ENCODE measurements around the gene CCDC15.
"Not testable (repeated sequence)": the region's sequence is repeated elsewhere in the genome, so short reads cannot be mapped to it uniquely, and the experiment has no call there.

Gene CCDC15

DNA sequence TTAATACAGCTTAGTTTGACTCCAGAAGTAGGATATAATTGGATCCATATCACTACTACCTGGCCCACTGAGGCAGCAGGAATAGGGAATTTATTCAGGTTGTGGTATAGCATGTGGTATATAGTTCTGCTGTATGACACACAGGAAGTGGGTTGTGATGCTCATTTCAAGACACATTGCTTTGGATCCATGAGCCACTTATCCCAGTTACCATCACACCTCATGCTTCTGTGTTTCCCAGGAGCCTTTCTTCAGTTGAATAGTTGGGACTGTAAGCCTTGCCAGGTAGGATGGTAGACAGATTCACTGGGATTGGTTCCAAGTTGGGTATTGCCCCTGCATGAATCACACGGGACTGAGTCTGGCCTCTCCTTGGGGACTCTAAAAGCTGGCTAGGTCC lies 99.2 kb downstream of the CCDC15 start:
- no peak overlapping the region for H3K9ac ChIP-seq (ENCODE audit: low read length)
- no peak overlapping the region for H3K4ac ChIP-seq (ENCODE audit: low read depth, low read length)
- no peaks in the 10 kb centered on the region for H3K79me2 ChIP-seq (ENCODE audit: control insufficient read depth, insufficient read depth, low read length)
- H3K23ac ChIP-seq (ENCODE audit: low read length) = no peak overlapping the region
- H2BK120ac ChIP-seq (ENCODE audit: low read depth, low read length) = no peak overlapping the region
- no peak overlapping the region for H3K27ac ChIP-seq (ENCODE audit: low read depth, low read length)
- no peaks in the 10 kb centered on the region for H3K4me1 ChIP-seq (ENCODE audit: control insufficient read depth, low read depth, low read length)
- H3K27me3 ChIP-seq (ENCODE audit: insufficient read depth, low read length, poor library complexity) = no peaks in the 10 kb centered on the region
- H2AK5ac ChIP-seq (ENCODE audit: low read length) = no peak overlapping the region
- H3K56ac ChIP-seq (ENCODE audit: low read length) = no peak overlapping the region
- no peaks in the 10 kb centered on the region for H3K36me3 ChIP-seq (ENCODE audit: control insufficient read depth, insufficient read depth, low read length)
- no peak overlapping the region for H3K4me3 ChIP-seq (ENCODE audit: low read length)
- no peak overlapping the region for H4K5ac ChIP-seq (ENCODE audit: low read length)
- H3K4me2 ChIP-seq (ENCODE audit: low read length) = no peak overlapping the region
- H3K18ac ChIP-seq (ENCODE audit: low read length) = no peak overlapping the region
- no peak overlapping the region for H2BK15ac ChIP-seq (replicated peaks; ENCODE audit: low read depth)
- H4K8ac ChIP-seq (ENCODE audit: low read depth, low read length) = no peak overlapping the region
- no peaks in the 10 kb centered on the region for H3K79me1 ChIP-seq (ENCODE audit: low read length)
- no CpG with 5 or more reads among the region's 1 CpG for WGBS (ENCODE audit: extremely low coverage, insufficient coverage, low lambda C conversion rate)
- H2BK5ac ChIP-seq (ENCODE audit: low read length) = no peak overlapping the region
- no peak for DNase-seq

DNA sequence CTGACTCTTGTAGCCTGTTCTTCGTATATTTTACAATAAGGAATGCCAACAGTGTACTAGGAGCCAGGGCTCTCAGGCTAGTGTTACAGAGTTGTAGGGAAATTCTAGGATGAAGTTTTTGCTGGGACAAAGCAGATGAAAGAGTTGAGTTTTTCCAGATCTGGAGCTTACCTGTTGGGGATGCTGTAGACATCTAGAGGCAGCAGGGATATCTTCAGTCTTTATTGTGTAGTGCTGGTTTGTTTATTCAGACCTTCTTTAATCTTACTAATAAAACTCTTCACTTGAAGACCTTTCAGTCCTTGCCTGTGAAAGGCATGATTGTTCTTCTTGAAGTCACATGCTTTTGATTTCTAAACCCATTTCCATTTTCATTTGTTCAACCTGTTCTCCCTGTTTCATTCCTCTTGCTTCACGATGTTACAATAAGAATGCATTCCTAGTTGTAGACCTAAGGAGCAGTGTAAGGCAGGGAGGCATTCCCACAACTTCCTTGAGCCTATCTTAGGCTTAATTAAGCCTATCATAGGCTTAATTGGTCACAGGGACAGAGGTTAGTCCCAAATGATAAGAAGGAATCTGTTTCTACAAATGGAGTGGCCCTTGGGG lies 101.2 kb downstream of the CCDC15 start:
- Histone ChIP-seq H3K36me3 (ENCODE audit: control insufficient read depth, insufficient read depth, low read length) (no peaks in the 10 kb centered on the region), H3K79me1 (ENCODE audit: low read length) (no peaks in the 10 kb centered on the region), H3K4me2 (ENCODE audit: low read length) (no peak overlapping the region), H3K79me2 (ENCODE audit: control insufficient read depth, insufficient read depth, low read length) (no peaks in the 10 kb centered on the region), H3K9ac (ENCODE audit: low read length) (no peak overlapping the region), H3K4ac (ENCODE audit: low read depth, low read length) (no peak overlapping the region), H4K8ac (ENCODE audit: low read depth, low read length) (no peak overlapping the region), H3K56ac (ENCODE audit: low read length) (no peak overlapping the region), H3K4me3 (ENCODE audit: low read length) (no peak overlapping the region), H3K23ac (ENCODE audit: low read length) (no peak overlapping the region), H2AK5ac (ENCODE audit: low read length) (no peak overlapping the region), H2BK15ac (replicated peaks; ENCODE audit: low read depth) (no peak overlapping the region), H2BK120ac (ENCODE audit: low read depth, low read length) (no peak overlapping the region), H3K18ac (ENCODE audit: low read length) (no peak overlapping the region), H3K27me3 (ENCODE audit: insufficient read depth, low read length, poor library complexity) (no peaks in the 10 kb centered on the region), H3K4me1 (ENCODE audit: control insufficient read depth, low read depth, low read length) (no peaks in the 10 kb centered on the region), H3K27ac (ENCODE audit: low read depth, low read length) (no peak overlapping the region), H4K5ac (ENCODE audit: low read length) (no peak overlapping the region), H2BK5ac (ENCODE audit: low read length) (no peak overlapping the region)
- peak; percentile 84 for DNase-seq
- no CpG with 5 or more reads among the region's 2 CpGs for WGBS (ENCODE audit: extremely low coverage, insufficient coverage, low lambda C conversion rate)

DNA sequence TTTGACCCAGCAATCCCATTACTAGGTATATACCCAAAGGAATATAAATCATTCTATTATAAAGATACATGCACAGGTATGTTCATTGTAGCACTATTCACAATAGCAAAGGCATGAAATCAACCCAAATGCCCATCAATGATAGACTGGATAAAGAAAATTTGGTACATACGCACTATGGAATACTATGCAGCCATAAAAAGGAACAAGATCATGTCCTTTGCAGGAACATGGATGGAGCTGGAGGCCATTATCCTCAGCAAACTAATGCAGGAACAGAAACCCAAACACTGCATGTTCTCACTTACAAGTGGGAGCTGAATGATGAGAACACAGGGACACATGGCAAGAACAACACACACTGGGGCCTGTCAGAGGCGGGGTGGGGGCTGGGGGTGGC lies 102.1 kb downstream of the CCDC15 start:
- not testable (repeated sequence) for H2AK5ac ChIP-seq (ENCODE audit: low read length); H3K18ac ChIP-seq (ENCODE audit: low read length); H2BK120ac ChIP-seq (ENCODE audit: low read depth, low read length); H3K27me3 ChIP-seq (ENCODE audit: insufficient read depth, low read length, poor library complexity); H3K9ac ChIP-seq (ENCODE audit: low read length); H3K4me2 ChIP-seq (ENCODE audit: low read length); H4K8ac ChIP-seq (ENCODE audit: low read depth, low read length); H2BK15ac ChIP-seq (replicated peaks; ENCODE audit: low read depth); H3K27ac ChIP-seq (ENCODE audit: low read depth, low read length); H3K4me3 ChIP-seq (ENCODE audit: low read length); H4K5ac ChIP-seq (ENCODE audit: low read length); H2BK5ac ChIP-seq (ENCODE audit: low read length); H3K79me1 ChIP-seq (ENCODE audit: low read length); DNase-seq; H3K23ac ChIP-seq (ENCODE audit: low read length); H3K4ac ChIP-seq (ENCODE audit: low read depth, low read length); H3K4me1 ChIP-seq (ENCODE audit: control insufficient read depth, low read depth, low read length); H3K79me2 ChIP-seq (ENCODE audit: control insufficient read depth, insufficient read depth, low read length); H3K56ac ChIP-seq (ENCODE audit: low read length); H3K36me3 ChIP-seq (ENCODE audit: control insufficient read depth, insufficient read depth, low read length)
- WGBS (ENCODE audit: extremely low coverage, insufficient coverage, low lambda C conversion rate) = no CpG with 5 or more reads among the region's 2 CpGs

DNA sequence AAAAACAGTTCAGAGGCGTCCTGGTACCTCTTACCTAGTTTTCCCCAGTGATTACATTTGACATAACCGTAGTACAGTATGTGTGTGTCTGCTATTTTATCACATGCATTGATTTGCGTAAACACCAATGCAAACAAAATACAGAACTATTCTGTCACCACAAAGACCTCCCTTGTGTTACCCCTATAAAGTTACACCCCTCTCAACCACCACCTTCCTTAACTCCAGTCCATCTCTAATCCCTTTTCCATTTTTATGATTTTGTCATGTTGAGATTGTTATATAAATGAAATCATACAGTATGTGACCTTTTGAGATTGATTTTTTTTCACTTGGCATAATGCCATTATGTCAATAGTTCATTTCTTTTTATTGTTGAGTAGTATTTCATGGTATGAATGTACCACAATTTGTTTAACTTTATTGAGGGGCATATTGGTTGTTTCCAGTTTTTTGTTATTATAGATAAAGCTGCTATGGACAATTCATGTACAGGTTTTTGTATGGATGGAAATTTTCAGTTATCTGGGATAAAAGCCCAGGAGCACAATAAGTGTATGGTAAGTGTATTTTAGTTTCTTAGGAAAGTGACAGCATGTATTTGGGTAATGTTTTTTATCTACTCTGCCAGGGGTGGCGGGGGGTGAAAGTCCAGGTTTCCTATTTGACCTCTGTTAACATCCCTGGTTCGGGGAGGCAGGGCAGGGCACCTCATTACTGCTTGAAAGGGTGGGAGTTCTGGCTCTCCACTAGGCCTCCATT lies 103.1 kb downstream of the CCDC15 start:
- H4K8ac ChIP-seq (ENCODE audit: low read depth, low read length) = no peak overlapping the region
- no peaks in the 10 kb centered on the region for H3K79me2 ChIP-seq (ENCODE audit: control insufficient read depth, insufficient read depth, low read length)
- DNase-seq = no peak
- no peak overlapping the region for H3K18ac ChIP-seq (ENCODE audit: low read length)
- H3K56ac ChIP-seq (ENCODE audit: low read length) = no peak overlapping the region
- H3K4me2 ChIP-seq (ENCODE audit: low read length) = no peak overlapping the region
- H3K4ac ChIP-seq (ENCODE audit: low read depth, low read length) = no peak overlapping the region
- no peaks in the 10 kb centered on the region for H3K27me3 ChIP-seq (ENCODE audit: insufficient read depth, low read length, poor library complexity)
- no CpG with 5 or more reads among the region's 5 CpGs for WGBS (ENCODE audit: extremely low coverage, insufficient coverage, low lambda C conversion rate)
- no peak overlapping the region for H2BK15ac ChIP-seq (replicated peaks; ENCODE audit: low read depth)
- no peaks in the 10 kb centered on the region for H3K79me1 ChIP-seq (ENCODE audit: low read length)
- no peak overlapping the region for H3K27ac ChIP-seq (ENCODE audit: low read depth, low read length)
- H4K5ac ChIP-seq (ENCODE audit: low read length) = no peak overlapping the region
- no peak overlapping the region for H3K4me3 ChIP-seq (ENCODE audit: low read length)
- no peak overlapping the region for H3K9ac ChIP-seq (ENCODE audit: low read length)
- H3K4me1 ChIP-seq (ENCODE audit: control insufficient read depth, low read depth, low read length) = no peaks in the 10 kb centered on the region
- H2AK5ac ChIP-seq (ENCODE audit: low read length) = no peak overlapping the region
- H3K36me3 ChIP-seq (ENCODE audit: control insufficient read depth, insufficient read depth, low read length) = no peaks in the 10 kb centered on the region
- no peak overlapping the region for H2BK5ac ChIP-seq (ENCODE audit: low read length)
- H2BK120ac ChIP-seq (ENCODE audit: low read depth, low read length) = no peak overlapping the region
- no peak overlapping the region for H3K23ac ChIP-seq (ENCODE audit: low read length)

DNA sequence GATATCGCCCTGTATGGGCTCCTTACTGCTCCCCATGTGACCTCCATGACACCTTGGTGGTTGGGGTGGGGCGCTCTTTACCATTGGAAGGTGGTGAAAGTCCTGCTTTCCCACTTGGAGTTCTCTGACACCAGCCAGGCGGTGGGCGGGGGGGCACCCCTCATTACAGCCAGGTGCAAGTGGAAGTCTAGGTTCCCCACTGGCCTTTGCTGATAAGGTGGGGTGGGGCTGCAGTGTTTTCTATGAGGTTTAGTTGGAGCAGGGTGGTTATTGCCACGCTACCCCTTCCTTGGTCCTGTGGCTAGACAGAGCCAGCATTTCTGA lies 103.7 kb downstream of the CCDC15 start:
- no peak overlapping the region for H3K56ac ChIP-seq (ENCODE audit: low read length)
- no CpG with 5 or more reads among the region's 5 CpGs for WGBS (ENCODE audit: extremely low coverage, insufficient coverage, low lambda C conversion rate)
- H2BK120ac ChIP-seq (ENCODE audit: low read depth, low read length) = no peak overlapping the region
- no peak overlapping the region for H4K5ac ChIP-seq (ENCODE audit: low read length)
- no peak overlapping the region for H3K4ac ChIP-seq (ENCODE audit: low read depth, low read length)
- H3K18ac ChIP-seq (ENCODE audit: low read length) = no peak overlapping the region
- H3K4me1 ChIP-seq (ENCODE audit: control insufficient read depth, low read depth, low read length) = no peaks in the 10 kb centered on the region
- H3K79me2 ChIP-seq (ENCODE audit: control insufficient read depth, insufficient read depth, low read length) = no peaks in the 10 kb centered on the region
- no peak overlapping the region for H2BK15ac ChIP-seq (replicated peaks; ENCODE audit: low read depth)
- no peak overlapping the region for H2BK5ac ChIP-seq (ENCODE audit: low read length)
- H3K27me3 ChIP-seq (ENCODE audit: insufficient read depth, low read length, poor library complexity) = no peaks in the 10 kb centered on the region
- no peak overlapping the region for H3K4me3 ChIP-seq (ENCODE audit: low read length)
- no peak for DNase-seq
- H3K79me1 ChIP-seq (ENCODE audit: low read length) = no peaks in the 10 kb centered on the region
- no peaks in the 10 kb centered on the region for H3K36me3 ChIP-seq (ENCODE audit: control insufficient read depth, insufficient read depth, low read length)
- H3K23ac ChIP-seq (ENCODE audit: low read length) = no peak overlapping the region
- H3K4me2 ChIP-seq (ENCODE audit: low read length) = no peak overlapping the region
- H3K27ac ChIP-seq (ENCODE audit: low read depth, low read length) = no peak overlapping the region
- H4K8ac ChIP-seq (ENCODE audit: low read depth, low read length) = no peak overlapping the region
- H2AK5ac ChIP-seq (ENCODE audit: low read length) = no peak overlapping the region
- no peak overlapping the region for H3K9ac ChIP-seq (ENCODE audit: low read length)

DNA sequence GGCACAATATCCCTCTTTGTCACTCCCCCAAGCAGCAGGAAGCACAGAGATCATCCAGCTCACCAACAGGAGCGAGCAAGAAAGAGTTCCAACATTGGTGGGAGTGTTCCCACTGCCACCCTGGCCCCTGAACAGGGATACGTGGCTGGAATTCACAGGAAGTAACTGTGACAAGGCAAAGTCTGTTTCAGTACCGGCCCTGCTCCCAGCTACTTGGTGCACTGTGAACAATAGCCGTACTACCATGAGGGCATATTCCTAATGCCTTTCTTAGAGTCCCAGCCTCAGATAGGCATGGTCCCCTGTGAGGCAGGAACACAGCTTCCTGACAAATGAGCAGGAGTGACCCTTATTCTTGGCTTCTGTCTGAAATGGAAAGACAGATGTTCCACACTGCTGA lies 107.3 kb downstream of the CCDC15 start:
- Histone ChIP-seq H2AK5ac (ENCODE audit: low read length) (no peak overlapping the region), H3K79me2 (ENCODE audit: control insufficient read depth, insufficient read depth, low read length) (no peaks in the 10 kb centered on the region), H4K8ac (ENCODE audit: low read depth, low read length) (no peak overlapping the region), H3K27me3 (ENCODE audit: insufficient read depth, low read length, poor library complexity) (no peaks in the 10 kb centered on the region), H3K4ac (ENCODE audit: low read depth, low read length) (no peak overlapping the region), H3K9ac (ENCODE audit: low read length) (no peak overlapping the region), H3K4me2 (ENCODE audit: low read length) (no peak overlapping the region), H2BK15ac (replicated peaks; ENCODE audit: low read depth) (no peak overlapping the region), H3K27ac (ENCODE audit: low read depth, low read length) (no peak overlapping the region), H3K56ac (ENCODE audit: low read length) (no peak overlapping the region), H3K36me3 (ENCODE audit: control insufficient read depth, insufficient read depth, low read length) (no peaks in the 10 kb centered on the region), H3K4me1 (ENCODE audit: control insufficient read depth, low read depth, low read length) (no peaks in the 10 kb centered on the region), H4K5ac (ENCODE audit: low read length) (no peak overlapping the region), H3K4me3 (ENCODE audit: low read length) (no peak overlapping the region), H3K18ac (ENCODE audit: low read length) (no peak overlapping the region), H2BK5ac (ENCODE audit: low read length) (no peak overlapping the region), H3K23ac (ENCODE audit: low read length) (no peak overlapping the region), H2BK120ac (ENCODE audit: low read depth, low read length) (no peak overlapping the region), H3K79me1 (ENCODE audit: low read length) (no peaks in the 10 kb centered on the region)
- DNase-seq = no peak
- no CpG with 5 or more reads among the region's 4 CpGs for WGBS (ENCODE audit: extremely low coverage, insufficient coverage, low lambda C conversion rate)

All from mesendoderm (in vitro differentiated cells).